Activated T-helper 1 cell treated with anti-CD3 and anti-CD28 coated beads, Interleukin-12 subunit alpha, Interleukin-12 subunit beta, Interleukin-2, Interleukin-4 antibody, amounts not matched to agents 30 ng/mL and 10 ng/mL and 1 ng/mL, durations not matched to agents 14 hours and 24 hours and 36 hours (primary cell): ENCODE results near the gene OSBPL1A. TPM values are rescaled to one million over a fixed set of nuclear protein-coding genes. Genes with fewer than 3 reads are reported as not detected.
A peak's percentile ranks its signal among the peaks of the same experiment; 100 is the strongest.

Experiments
- DNase-seq: peaks from one replicate; pipeline ENCODE4 v3.0.0; 2021; ENCODE audit warnings: low spot score
- H3K27ac Mint-ChIP-seq: one replicate; pipeline ENCODE4 v1.8.0; 2021; ENCODE audit warnings: mild to moderate bottlenecking, mixed read lengths
- H3K27me3 Mint-ChIP-seq: one replicate; pipeline ENCODE4 v1.8.0; 2022; ENCODE audit warnings: mild to moderate bottlenecking, moderate library complexity, mixed read lengths; ENCODE audit not compliant: insufficient read depth
- H3K36me3 Mint-ChIP-seq: one replicate; pipeline ENCODE4 v1.8.0; 2021; ENCODE audit warnings: low read depth, mixed read lengths
- H3K4me1 Mint-ChIP-seq: one replicate; pipeline ENCODE4 v1.8.0; 2021; ENCODE audit warnings: low read depth, mixed read lengths
- H3K4me3 Mint-ChIP-seq: one replicate; pipeline ENCODE4 v1.8.0; 2021; ENCODE audit warnings: mild to moderate bottlenecking, moderate library complexity, mixed read lengths
- H3K9me3 Mint-ChIP-seq: one replicate; pipeline ENCODE4 v1.8.0; 2021; ENCODE audit warnings: mixed read lengths
- intact Hi-C: fragments of 100-400 bp; cut with micrococcal nuclease; formaldehyde crosslinking; loops from one replicate; pipeline ENCODE4 v1.15.1; 2024
- total RNA-seq: library from RNA; stranded (reverse); gene quantifications from 2 replicates; pipeline ENCODE4 v1.2.3, GENCODE V29; 2022

Gene OSBPL1A
- total RNA-seq, 1 donor from 2014 or later: 2.5 TPM

- Mint-ChIP-seq H3K9me3 (no peaks in the 10 kb centered on the region), H3K36me3 (peaks cover 19% of the 10 kb centered on the region), H3K4me1 (peaks cover 25% of the 10 kb centered on the region), H3K4me3 (no peak overlapping the region), H3K27me3 (peaks cover 20% of the 10 kb centered on the region), H3K27ac (no peak overlapping the region)
- no peak for DNase-seq
- intact Hi-C loops: loop anchor here (5.0 kb wide), 1 partner anchor 120 kb away; no protein-coding TSS in a partner anchor
Observed at GRCh38 chr18:24136967-24137373, 260.7 kb downstream of the OSBPL1A start.

- H3K27ac Mint-ChIP-seq: no peak overlapping the region
- peaks cover 27% of the 10 kb centered on the region for H3K36me3 Mint-ChIP-seq
- intact Hi-C loops: no loop called here
- no peak for DNase-seq
- no peak overlapping the region for H3K4me3 Mint-ChIP-seq
- H3K27me3 Mint-ChIP-seq: no peaks in the 10 kb centered on the region
- no peaks in the 10 kb centered on the region for H3K9me3 Mint-ChIP-seq
- no peaks in the 10 kb centered on the region for H3K4me1 Mint-ChIP-seq
Observed at GRCh38 chr18:24130494-24130893, 267.1 kb downstream of the OSBPL1A start.

DNA sequence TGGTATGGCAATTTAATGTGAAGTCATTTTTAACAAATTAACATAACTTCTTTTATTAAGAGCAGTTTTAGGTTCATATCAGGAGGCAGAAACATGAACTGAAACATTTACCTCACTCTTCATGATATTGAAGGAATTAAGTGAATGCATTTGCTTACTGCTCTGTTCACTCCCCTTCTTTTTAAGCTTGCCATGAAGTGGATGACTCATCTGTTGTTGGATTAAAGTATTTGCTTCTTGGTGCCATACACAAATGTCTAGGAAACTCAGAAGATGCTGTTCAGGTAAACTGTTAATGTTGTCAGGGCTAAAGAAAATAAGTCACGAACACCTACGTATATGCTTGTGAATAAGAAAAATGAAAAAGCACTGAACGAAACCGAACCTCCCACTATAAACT is 268.9 kb downstream of the OSBPL1A start:
- Mint-ChIP-seq H3K27me3 (no peaks in the 10 kb centered on the region), H3K4me3 (no peak overlapping the region), H3K4me1 (no peaks in the 10 kb centered on the region), H3K27ac (no peak overlapping the region), H3K36me3 (peaks cover 31% of the 10 kb centered on the region), H3K9me3 (no peaks in the 10 kb centered on the region)
- DNase-seq: no peak
- intact Hi-C loops: no loop called here

GRCh38 chr18:24127735-24128134 is 269.9 kb downstream of the OSBPL1A start:
- H3K27ac Mint-ChIP-seq: no peak overlapping the region
- no peaks in the 10 kb centered on the region for H3K4me1 Mint-ChIP-seq
- DNase-seq: no peak
- intact Hi-C loops: no loop called here
- no peak overlapping the region for H3K4me3 Mint-ChIP-seq
- no peaks in the 10 kb centered on the region for H3K9me3 Mint-ChIP-seq
- H3K36me3 Mint-ChIP-seq: peaks cover 34% of the 10 kb centered on the region
- H3K27me3 Mint-ChIP-seq: no peaks in the 10 kb centered on the region

- Mint-ChIP-seq H3K4me3 (no peak overlapping the region), H3K4me1 (no peaks in the 10 kb centered on the region), H3K27me3 (no peaks in the 10 kb centered on the region), H3K36me3 (peaks cover 39% of the 10 kb centered on the region), H3K9me3 (no peaks in the 10 kb centered on the region), H3K27ac (no peak overlapping the region)
- intact Hi-C loops: no loop called here
- DNase-seq: no peak
Observed at GRCh38 chr18:24126155-24126961, 271.3 kb downstream of the OSBPL1A start.

- no peak overlapping the region for H3K27ac Mint-ChIP-seq
- peaks cover 13% of the 10 kb centered on the region for H3K4me1 Mint-ChIP-seq
- H3K36me3 Mint-ChIP-seq: peaks cover 34% of the 10 kb centered on the region
- no peak for DNase-seq
- H3K9me3 Mint-ChIP-seq: no peaks in the 10 kb centered on the region
- H3K27me3 Mint-ChIP-seq: no peaks in the 10 kb centered on the region
- H3K4me3 Mint-ChIP-seq: no peak overlapping the region
- intact Hi-C loops: no loop called here
Observed at GRCh38 chr18:24121625-24122024, 276.0 kb downstream of the OSBPL1A start.

DNA sequence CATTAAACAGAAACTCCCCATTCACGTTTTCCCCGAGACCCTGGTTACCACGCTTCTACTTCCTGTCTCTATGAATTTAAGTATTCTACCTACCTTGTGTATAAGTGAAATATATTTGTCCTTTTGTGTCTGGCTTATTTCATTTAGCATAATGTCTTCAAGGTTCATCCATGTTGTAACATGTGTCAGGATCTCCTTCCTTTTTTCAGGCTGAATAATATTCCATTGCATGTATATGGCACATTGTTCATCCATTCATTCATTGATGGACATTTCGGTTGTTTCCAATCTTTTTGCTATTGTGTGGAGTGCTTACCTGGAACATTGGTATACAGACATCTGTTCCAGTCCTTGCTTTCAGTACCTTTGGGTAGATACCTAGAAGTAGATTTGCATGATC is 276.9 kb downstream of the OSBPL1A start:
- Mint-ChIP-seq H3K9me3 (no peaks in the 10 kb centered on the region), H3K4me3 (no peak overlapping the region), H3K27ac (no peak overlapping the region), H3K36me3 (peaks cover 34% of the 10 kb centered on the region), H3K27me3 (no peaks in the 10 kb centered on the region), H3K4me1 (peaks cover 20% of the 10 kb centered on the region)
- no peak for DNase-seq
- intact Hi-C loops: no loop called here

GRCh38 chr18:24118750-24119577 is 278.7 kb downstream of the OSBPL1A start:
- Mint-ChIP-seq H3K36me3 (peaks cover 35% of the 10 kb centered on the region), H3K4me3 (no peak overlapping the region), H3K27me3 (no peaks in the 10 kb centered on the region), H3K27ac (peak overlapping the region; percentile 44), H3K9me3 (no peaks in the 10 kb centered on the region), H3K4me1 (peaks cover 31% of the 10 kb centered on the region)
- intact Hi-C loops: loop anchor here (1.0 to 5.0 kb wide), 13 partner anchors 43 to 620 kb away; partner anchors contain the start of genes NPC1 and TTC39C
- peak; percentile 61 for DNase-seq

- H3K36me3 Mint-ChIP-seq: peaks cover 25% of the 10 kb centered on the region
- H3K27ac Mint-ChIP-seq: peak overlapping the region; percentile 21
Observed at GRCh38 chr18:24115628-24116027, 282.0 kb downstream of the OSBPL1A start.

DNA sequence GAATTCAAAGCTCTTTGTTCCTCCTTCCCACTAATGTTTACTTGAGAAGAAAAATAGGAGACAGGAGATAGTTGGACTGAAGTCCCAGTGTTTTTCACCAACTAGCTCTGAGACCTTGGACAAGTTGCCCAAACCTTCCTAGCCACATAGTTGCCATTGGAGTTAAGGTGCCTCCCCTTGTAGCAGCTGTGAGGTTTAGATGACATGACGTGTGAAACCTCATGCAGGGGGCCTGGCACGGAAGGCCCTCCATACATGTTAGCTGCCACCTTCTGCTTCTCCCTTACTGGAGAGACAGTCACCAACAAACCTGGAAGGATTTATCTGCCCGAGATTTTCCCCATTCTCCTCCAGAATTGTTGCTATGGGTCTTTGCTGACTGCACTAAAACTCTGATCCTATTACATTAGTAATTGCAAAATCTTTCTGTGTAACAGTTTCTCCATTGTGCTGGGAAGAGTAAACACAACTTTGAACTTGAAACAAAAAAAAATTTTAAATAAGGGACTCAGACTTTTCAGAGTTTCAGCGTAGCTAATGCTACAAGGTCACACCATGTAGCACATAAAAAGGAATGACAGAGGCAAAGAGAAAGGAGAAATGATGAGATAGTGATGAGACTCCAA is 282.6 kb downstream of the OSBPL1A start:
- DNase-seq: no peak
- no peaks in the 10 kb centered on the region for H3K27me3 Mint-ChIP-seq
- intact Hi-C loops: loop anchor here (1.0 to 5.0 kb wide), 2 partner anchors 197 to 598 kb away; no protein-coding TSS in a partner anchor
- H3K36me3 Mint-ChIP-seq: peaks cover 23% of the 10 kb centered on the region
- no peak overlapping the region for H3K4me3 Mint-ChIP-seq
- peaks cover 31% of the 10 kb centered on the region for H3K4me1 Mint-ChIP-seq
- no peaks in the 10 kb centered on the region for H3K9me3 Mint-ChIP-seq
- H3K27ac Mint-ChIP-seq: peak overlapping the region; percentile 26

More at GRCh38 chr18:24115628-24116027, 282.0 kb downstream of the OSBPL1A start:
- Mint-ChIP-seq H3K4me3 (no peak overlapping the region), H3K9me3 (no peaks in the 10 kb centered on the region), H3K27me3 (no peaks in the 10 kb centered on the region), H3K4me1 (peaks cover 31% of the 10 kb centered on the region)
- no peak for DNase-seq
- intact Hi-C loops: loop anchor here (1.0 to 5.0 kb wide), 2 partner anchors 197 to 598 kb away; no protein-coding TSS in a partner anchor

DNA sequence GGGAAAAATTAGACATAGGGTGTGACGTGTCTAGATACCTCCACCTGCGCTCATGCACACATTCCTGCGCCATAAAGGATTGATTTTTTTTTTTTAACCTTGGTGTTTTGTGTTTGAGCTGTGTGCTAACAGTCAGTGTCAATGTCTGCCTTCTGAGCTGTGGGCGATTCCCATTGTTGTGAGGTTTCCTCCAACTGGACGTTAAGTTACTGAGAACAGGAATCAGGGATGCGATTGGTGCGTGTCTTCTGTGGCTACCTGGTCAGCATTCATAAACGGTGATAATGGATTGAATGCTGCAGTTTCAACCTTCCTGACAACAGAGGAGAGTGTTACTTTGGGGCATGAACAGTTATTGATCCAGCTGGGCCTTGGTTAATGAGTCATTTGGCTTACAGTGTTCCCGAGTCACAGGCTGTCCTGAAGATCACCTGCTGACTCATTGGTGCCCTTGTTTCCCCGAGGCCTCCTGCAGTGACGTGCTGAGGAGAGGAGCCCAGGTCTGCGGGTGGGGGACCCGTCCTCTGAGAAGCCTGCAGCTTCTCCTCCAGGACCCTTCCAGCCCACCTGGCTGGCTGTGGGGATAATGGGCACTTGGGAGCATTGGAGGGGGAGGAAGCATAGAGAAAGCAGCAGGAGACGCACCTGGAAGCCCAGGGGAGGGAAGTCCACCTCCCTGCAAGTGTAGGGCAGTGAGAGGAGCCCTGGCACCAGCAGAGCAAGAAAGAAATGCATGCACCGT is 284.6 kb downstream of the OSBPL1A start:
- H3K4me1 Mint-ChIP-seq: peaks cover 17% of the 10 kb centered on the region
- H3K4me3 Mint-ChIP-seq: no peak overlapping the region
- H3K36me3 Mint-ChIP-seq: peaks cover 15% of the 10 kb centered on the region
- H3K27me3 Mint-ChIP-seq: no peaks in the 10 kb centered on the region
- no peak overlapping the region for H3K27ac Mint-ChIP-seq
- H3K9me3 Mint-ChIP-seq: no peaks in the 10 kb centered on the region
- intact Hi-C loops: no loop called here
- DNase-seq: no peak

DNA sequence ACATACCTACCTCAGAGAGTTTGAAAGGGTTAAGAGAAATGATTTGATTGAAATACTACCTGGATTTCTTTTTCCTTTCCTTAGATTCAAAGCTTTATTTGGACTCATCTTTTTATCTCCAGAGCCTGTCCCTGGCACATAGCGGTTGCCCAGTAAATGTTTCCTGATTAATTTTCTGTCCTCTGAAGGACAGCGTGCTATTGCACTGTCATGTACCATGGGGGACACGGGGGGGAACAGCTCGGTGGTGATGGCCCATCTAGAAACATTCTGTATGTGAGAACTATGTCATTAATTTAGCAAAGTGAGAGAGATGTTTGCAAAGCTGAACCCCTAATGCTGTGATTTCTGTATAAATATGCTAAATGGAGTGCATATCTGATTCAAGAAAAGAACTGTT is 285.2 kb downstream of the OSBPL1A start:
- intact Hi-C loops: no loop called here
- Mint-ChIP-seq H3K36me3 (peaks cover 13% of the 10 kb centered on the region), H3K4me1 (peaks cover 17% of the 10 kb centered on the region), H3K27ac (no peak overlapping the region), H3K4me3 (no peak overlapping the region), H3K9me3 (no peaks in the 10 kb centered on the region), H3K27me3 (no peaks in the 10 kb centered on the region)
- DNase-seq: no peak
